HepG2 (cell line): ENCODE measurements around the gene RNF5. TPM values are rescaled to one million over a fixed set of nuclear protein-coding genes. Genes with fewer than 3 reads are reported as not detected.

ENCODE experiments used
- ATAC-seq: fragments of 200-7000 bp; cut with Tn5 transposase; 3 replicates; pipeline ENCODE4 v1.9.1; 2020; ENCODE audit warnings: mild to moderate bottlenecking, moderate library complexity
- BruUV-seq: library from RNA; stranded (reverse); fragments of 400-500 nt; replicated peaks from 2 replicates; lab custom pipeline; 2021; lab: Mats Ljungman, UMichigan
- CTCF ChIA-PET: fragments of 300-600 bp; formaldehyde crosslinking; extraction: SDS; loops from one replicate; lab custom pipeline; 2021; ENCODE audit warnings: low total read pairs, inconsistent platforms, low intra/inter-chr PET ratio; lab: Yijun Ruan, JAX
- POLR2A ChIA-PET: fragments of 350-600 bp; sonication (Branson Sonifier 250); formaldehyde crosslinking; loops from one replicate; lab custom pipeline; 2020; ENCODE audit warnings: antibody characterized with exemption, inconsistent platforms; lab: Yijun Ruan, JAX
- DNase-seq: peaks from one replicate; pipeline ENCODE4 v3.0.0-alpha.2; 2015; ENCODE audit warnings: low spot score
- FAIRE-seq: peaks from 3 replicates; lab custom pipeline; 2011; peaks lifted over from hg19 to GRCh38; lab: Jason Lieb, UNC
- H2AFZ ChIP-seq: one replicate; pipeline ENCODE4 v1.6.1; 2011; ENCODE audit warnings: low read length, inconsistent platforms
- H3K27ac ChIP-seq: fragments of 300-600 bp; 3 replicates; pipeline ENCODE4 v1.8.0; 2011; ENCODE audit warnings: mixed run types, mild to moderate bottlenecking, mixed read lengths, low read length, inconsistent platforms; ENCODE audit not compliant: insufficient read depth; ENCODE audit errors: extremely low read length
- H3K27me3 ChIP-seq, 2 experiments: fragments of 200-600 bp in 1 of 2; 2 replicates in 1 of 2; 3 replicates in 1 of 2; pipeline versions ENCODE4 v1.6.0 to v1.8.0; 2011; ENCODE audit warnings: low read length in 2 of 2, mild to moderate bottlenecking in 2 of 2, moderate library complexity in 2 of 2, inconsistent platforms in 1 of 2; ENCODE audit not compliant: insufficient read depth in 2 of 2, control insufficient read depth in 1 of 2
- H3K36me3 ChIP-seq, 2 experiments: fragments of 200-600 bp in 1 of 2; replicated peaks in 1 of 2; 2 replicates in 1 of 2; 3 replicates in 1 of 2; pipeline versions ENCODE4 v1.5.1 to v1.8.0; 2011; ENCODE audit warnings: low read length in 2 of 2, inconsistent platforms in 1 of 2; ENCODE audit not compliant: insufficient read depth in 2 of 2, control insufficient read depth in 1 of 2
- H3K4me1 ChIP-seq: 2 replicates; pipeline ENCODE4 v1.5.1; 2012; ENCODE audit warnings: low read length, inconsistent platforms; ENCODE audit not compliant: insufficient read depth
- H3K4me2 ChIP-seq: 2 replicates; pipeline ENCODE4 v1.6.0; 2011; ENCODE audit warnings: low read depth, low read length, inconsistent platforms
- H3K4me3 ChIP-seq, 3 experiments: fragments of 200-600 bp in 1 of 3; sonication (generic), shearing (Covaris generic) in 1 of 3; replicated peaks in 1 of 3; 2 replicates each; pipeline ENCODE4 v1.5.1; 2011 to 2016; ENCODE audit warnings: low read length in 3 of 3, inconsistent platforms in 2 of 3, low read depth in 2 of 3, mild to moderate bottlenecking in 2 of 3, control low read depth in 1 of 3, mixed read lengths in 1 of 3; ENCODE audit not compliant: insufficient read depth in 1 of 3
- H3K79me2 ChIP-seq: one replicate; pipeline ENCODE4 v1.6.1; 2011; ENCODE audit warnings: low read length, inconsistent platforms; ENCODE audit not compliant: insufficient read depth
- H3K9ac ChIP-seq: 2 replicates; pipeline ENCODE4 v1.6.0; 2011; ENCODE audit warnings: mild to moderate bottlenecking, low read depth, low read length, inconsistent platforms; ENCODE audit not compliant: insufficient read depth
- H3K9me3 ChIP-seq: 2 replicates; pipeline ENCODE4 v1.5.1; 2012; ENCODE audit warnings: mild to moderate bottlenecking, low read length
- H4K20me1 ChIP-seq: 2 replicates; pipeline ENCODE4 v1.6.0; 2011; ENCODE audit warnings: inconsistent platforms, mild to moderate bottlenecking, low read length, moderate library complexity; ENCODE audit not compliant: insufficient read depth
- AKAP8 ChIP-seq: sonication (generic); formaldehyde crosslinking; IDR thresholded peaks from 2 replicates; pipeline ENCODE4 v1.5.1; 2020; ENCODE audit warnings: mild to moderate bottlenecking, missing genetic modification reagents
- CSRNP1 ChIP-seq: sonication (generic); formaldehyde crosslinking; IDR thresholded peaks from 2 replicates; pipeline ENCODE4 v1.8.1; 2023; ENCODE audit warnings: mild to moderate bottlenecking, missing genetic modification reagents
- RBFOX2 ChIP-seq: fragments of 200-400 bp; formaldehyde crosslinking; IDR thresholded peaks from 2 replicates; pipeline ENCODE4 v1.6.1; 2017; ENCODE audit warnings: low read depth, mild to moderate bottlenecking, low read length
- ZNF580 ChIP-seq: IDR thresholded peaks from 2 replicates; pipeline ENCODE4 v1.6.1; 2016; ENCODE audit warnings: low read depth, borderline replicate concordance
- whole genome bisulfite sequencing: methylation state at CpG from one replicate; pipeline ENCODE4 v1.1.6; 2017; ENCODE audit warnings: low lambda C conversion rate; 5-methylcytosine and 5-hydroxymethylcytosine counted together
- in situ Hi-C: cut with HindIII; loops from 2 replicates; pipeline ENCODE4 v1.10.0; 2017; ENCODE audit warnings: low pct_unique_long_range_greater_than_20kb; ENCODE audit not compliant: extremely low pct_ligation_motif_present
- intact Hi-C: fragments of 100-400 bp; cut with micrococcal nuclease; formaldehyde crosslinking; loops from one replicate; pipeline ENCODE4 v1.10.0; 2022; ENCODE audit not compliant: unreplicated experiment
- polyA plus RNA-seq, 8 experiments: library from polyadenylated mRNA; depleted of rRNA in 3 of 8; stranded (reverse) in 7 of 8; unstranded in 1 of 8; fragments of >200 nt; fragmentation: Illumina TruSeq in 4 of 8; extraction: Trizol in 4 of 8; gene quantifications; 2 replicates each; pipeline versions ENCODE4 v1.2.1 to v1.2.3, GENCODE V29; 2011 to 2016; ENCODE audit warnings: low read depth in 4 of 8, missing spikeins in 1 of 8, mixed read lengths in 1 of 8; ENCODE audit not compliant: insufficient read depth in 1 of 8
- total RNA-seq, 5 experiments: library from RNA; depleted of rRNA; stranded (reverse); fragments of >200 nt; fragmentation: Illumina TruSeq; extraction: Trizol; gene quantifications; 2 replicates each; pipeline ENCODE4 v1.2.3, GENCODE V29; 2016; ENCODE audit warnings: low read depth in 1 of 5
- TF ChIP-seq, protein P1 (sequence below): sonication (generic); formaldehyde crosslinking; IDR thresholded peaks from 2 replicates; pipeline ENCODE4 v1.4.0; 2020; ENCODE audit warnings: missing genetic modification reagents

The RNF5 gene
- total and polyA plus RNA-seq, 2 of the 13 experiments (the other 11 are each of a cell fraction or from before 2014, with no cell fraction given), result 98.0 to 131 TPM

DNA sequence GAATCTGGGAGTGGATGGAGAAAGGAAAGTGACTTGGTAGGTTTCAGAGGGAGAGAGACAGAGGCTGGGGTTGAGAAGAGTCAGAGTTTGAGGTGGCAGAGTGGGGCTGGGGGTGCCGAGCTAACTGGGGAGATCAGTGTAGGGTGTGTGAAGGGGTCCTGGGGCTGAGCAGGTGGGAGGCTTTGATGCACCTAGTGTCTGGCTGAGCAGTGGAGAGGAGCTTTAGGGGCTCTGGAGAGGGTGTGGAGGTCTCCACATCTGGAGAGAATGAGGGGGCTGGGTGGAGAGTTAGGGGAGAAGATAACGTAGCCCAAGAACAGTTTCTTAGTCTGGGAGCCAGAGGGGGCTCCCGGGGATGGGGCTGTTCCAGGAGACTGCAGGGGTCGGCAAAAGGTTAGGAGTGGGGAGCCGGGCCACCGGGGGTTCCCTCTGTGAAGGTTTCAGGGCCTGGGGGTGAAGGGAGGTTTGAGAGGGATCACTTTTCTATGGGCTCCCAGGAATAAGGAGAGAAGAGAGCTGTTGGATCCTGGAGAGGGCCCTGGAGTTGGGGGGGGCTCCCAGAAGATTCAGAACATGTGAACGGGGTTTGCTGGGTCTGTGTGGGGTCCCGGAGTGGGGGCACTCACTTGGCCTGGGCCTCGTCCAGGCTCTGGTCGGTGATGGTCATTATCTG is 11.0 kb downstream of the RNF5 start (continued):
- TF ChIP-seq, protein P1, sequence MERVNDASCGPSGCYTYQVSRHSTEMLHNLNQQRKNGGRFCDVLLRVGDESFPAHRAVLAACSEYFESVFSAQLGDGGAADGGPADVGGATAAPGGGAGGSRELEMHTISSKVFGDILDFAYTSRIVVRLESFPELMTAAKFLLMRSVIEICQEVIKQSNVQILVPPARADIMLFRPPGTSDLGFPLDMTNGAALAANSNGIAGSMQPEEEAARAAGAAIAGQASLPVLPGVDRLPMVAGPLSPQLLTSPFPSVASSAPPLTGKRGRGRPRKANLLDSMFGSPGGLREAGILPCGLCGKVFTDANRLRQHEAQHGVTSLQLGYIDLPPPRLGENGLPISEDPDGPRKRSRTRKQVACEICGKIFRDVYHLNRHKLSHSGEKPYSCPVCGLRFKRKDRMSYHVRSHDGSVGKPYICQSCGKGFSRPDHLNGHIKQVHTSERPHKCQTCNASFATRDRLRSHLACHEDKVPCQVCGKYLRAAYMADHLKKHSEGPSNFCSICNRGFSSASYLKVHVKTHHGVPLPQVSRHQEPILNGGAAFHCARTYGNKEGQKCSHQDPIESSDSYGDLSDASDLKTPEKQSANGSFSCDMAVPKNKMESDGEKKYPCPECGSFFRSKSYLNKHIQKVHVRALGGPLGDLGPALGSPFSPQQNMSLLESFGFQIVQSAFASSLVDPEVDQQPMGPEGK (CRISPR knock-in tag), result peak; percentile 85

DNA sequence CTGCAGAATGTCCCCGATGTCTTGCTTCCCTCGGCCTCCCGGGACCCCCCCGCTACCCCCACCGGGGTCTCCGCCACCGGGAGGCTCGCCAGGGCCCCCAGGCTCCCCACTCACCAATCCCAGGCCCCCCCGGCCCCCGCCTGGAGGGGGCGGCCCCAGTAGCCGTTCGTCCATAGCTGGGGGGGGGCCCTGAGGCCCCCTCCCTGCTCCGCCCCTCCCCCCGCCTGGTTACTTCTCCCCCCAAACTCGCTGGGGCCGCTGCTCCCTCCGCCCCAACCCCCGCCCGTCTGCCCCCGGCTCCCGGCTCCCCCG is 11.5 kb downstream of the RNF5 start:
- Histone ChIP-seq H3K4me3 (peak overlapping the region; percentile 74 to 93 (median 79)), H3K79me2 (peaks cover 15% of the 10 kb centered on the region), H2AFZ (no peak overlapping the region), H3K36me3 (peaks cover 7 to 19% of the 10 kb centered on the region in 2 experiments), H4K20me1 (no peaks in the 10 kb centered on the region), H3K27ac (peak overlapping the region; percentile 80), H3K4me2 (peak overlapping the region; percentile 95), H3K4me1 (peaks cover 41% of the 10 kb centered on the region), H3K27me3 (no peaks in the 10 kb centered on the region; a peak in 1 of 5 replicates), H3K9me3 (no peaks in the 10 kb centered on the region), H3K9ac (peak overlapping the region; percentile 90)
- no peak for ATAC-seq
- DNase-seq, result no peak
- TF ChIP-seq CSRNP1 (CRISPR knock-in tag) (no peak), AKAP8 (CRISPR knock-in tag) (no peak), RBFOX2 (peak; percentile 41), ZNF580 (no peak)
- under 1% methylated on average over 18 of the region's 23 CpGs for WGBS
- intact Hi-C loops, result loop anchor here (1.0 kb wide), 1 partner anchor 11 kb away; the partner anchor contains the start of gene RNF5
- ChIA-PET CTCF (no interaction called here), POLR2A (interaction anchor here (1.0 to 7.1 kb wide), 6 partner anchors 11 to 782 kb away, joined by 4 to 127 read pairs (median 10); partner anchors contain the start of genes AGPAT1, ATF6B, FKBPL and HSPA1B)
- in situ Hi-C loops, result loop anchor here (5.0 kb wide), 1 partner anchor 783 kb away; no protein-coding TSS in a partner anchor
- no peak for FAIRE-seq
- no TSS peak for BruUV-seq
